HL-60/S4 treated with retinoic acid at 250 ng/mL for 4 days and 3 days (cell line): ENCODE measurements around the gene PTPRM.
"Not testable (repeated sequence)": the region's sequence is repeated elsewhere in the genome, so short reads cannot be mapped to it uniquely, and the experiment has no call there.

Experiments used
- in situ Hi-C: fragments of 300-500 bp; cut with MboI; formaldehyde crosslinking; loops from 2 replicates; pipeline ENCODE4 v1.7.0; 2022; ENCODE audit warnings: low sequenced_read_pairs

PTPRM gene

DNA sequence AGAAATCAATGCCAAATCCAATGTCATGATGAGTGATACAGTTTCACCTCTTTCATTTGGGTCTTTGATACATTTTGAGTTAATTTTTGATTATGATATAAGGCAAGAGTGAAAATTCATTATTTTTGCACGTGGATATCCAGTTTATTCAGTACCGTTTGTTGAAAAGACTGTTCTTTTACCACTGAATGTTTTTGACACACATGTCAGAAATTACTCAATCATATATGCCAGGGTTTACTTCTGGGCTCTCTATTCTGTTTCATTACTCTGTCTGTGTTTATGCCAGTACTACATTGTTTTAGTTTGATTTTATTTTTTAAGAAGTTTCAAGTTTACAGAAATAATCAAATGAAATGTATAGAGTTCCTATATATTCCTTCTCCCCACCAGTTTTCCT, 154.4 kb downstream of the PTPRM start:
- in situ Hi-C loops, result no loop called here

DNA sequence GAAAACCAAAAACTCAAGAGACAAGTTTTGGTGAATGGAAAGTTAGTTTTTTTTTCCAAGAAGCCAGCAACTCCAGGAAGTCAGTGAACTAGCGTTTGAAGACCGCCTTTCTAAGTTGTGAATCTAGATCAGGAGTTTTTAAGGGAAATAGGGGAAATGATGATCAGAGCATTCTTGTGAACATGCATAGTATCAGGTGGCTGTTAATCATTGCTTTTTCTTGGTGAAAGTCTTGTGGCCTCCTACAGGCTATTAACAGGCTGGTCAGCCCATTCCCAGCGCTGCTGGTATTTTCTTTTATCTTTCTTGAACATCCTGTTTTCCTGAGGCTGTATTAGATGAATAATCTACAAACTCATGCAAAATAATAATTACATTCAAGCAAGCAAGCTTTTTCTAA, 155.8 kb downstream of the PTPRM start:
- in situ Hi-C loops, result no loop called here

DNA sequence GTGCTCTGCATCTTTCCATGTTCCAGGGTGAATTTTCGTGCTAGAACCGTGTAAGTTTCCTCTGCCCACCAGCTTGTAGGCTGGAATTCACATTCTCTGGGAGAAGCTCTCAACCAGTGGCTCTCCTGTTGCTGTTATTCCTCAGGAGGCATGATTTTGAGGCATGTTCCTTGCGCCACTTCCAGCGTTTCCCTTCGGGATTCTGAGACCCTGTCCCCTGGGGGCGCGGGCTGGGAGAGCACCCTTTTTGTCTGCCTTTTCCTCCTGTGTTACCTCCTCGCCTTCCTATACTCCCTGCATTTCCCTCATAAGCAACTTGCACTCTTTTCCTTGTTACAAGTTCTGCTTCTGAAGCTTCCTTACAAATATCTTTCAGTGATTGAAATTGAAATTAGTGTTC, 156.4 kb downstream of the PTPRM start:
- in situ Hi-C loops, result no loop called here

DNA sequence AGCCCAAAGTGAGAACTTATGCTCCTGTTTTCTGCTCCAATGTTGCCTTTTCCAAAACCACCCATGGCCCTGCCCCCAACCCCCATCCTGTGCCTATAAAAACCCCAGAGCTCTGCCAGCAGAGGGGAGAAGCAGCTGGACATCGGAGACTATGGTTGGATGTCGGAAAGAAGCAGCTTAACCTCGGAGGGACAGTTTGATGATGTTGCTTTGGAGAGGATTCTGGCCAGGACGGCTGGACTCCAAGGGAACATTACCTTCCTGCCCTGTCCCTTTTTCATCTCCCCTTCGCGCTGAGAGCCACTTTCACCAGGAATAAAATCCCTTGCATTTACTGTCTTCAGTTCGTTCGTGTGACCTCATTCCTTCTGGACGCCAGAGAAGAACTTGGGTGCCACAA, 158.4 kb downstream of the PTPRM start:
- in situ Hi-C loops, result no loop called here

DNA sequence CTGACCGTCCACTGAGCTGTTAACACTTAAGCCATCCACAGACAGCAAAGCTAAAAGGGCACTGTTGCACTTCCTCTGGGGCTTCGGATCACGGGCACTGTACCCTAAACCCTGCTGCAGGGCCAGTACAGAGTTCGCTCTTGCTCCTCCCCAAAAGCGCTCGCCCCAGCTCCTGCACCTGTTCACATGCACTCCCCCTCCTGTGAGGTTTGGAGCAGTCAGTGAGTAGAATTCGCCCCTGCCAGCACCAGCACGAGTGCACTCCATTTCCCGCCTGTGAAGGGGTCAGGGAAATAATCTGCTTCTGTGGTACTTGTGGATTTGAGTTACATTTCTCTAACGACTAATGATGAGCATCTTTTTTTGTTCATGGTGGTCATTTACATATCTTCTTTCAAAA, 158.8 kb downstream of the PTPRM start:
- in situ Hi-C loops, result no loop called here

DNA sequence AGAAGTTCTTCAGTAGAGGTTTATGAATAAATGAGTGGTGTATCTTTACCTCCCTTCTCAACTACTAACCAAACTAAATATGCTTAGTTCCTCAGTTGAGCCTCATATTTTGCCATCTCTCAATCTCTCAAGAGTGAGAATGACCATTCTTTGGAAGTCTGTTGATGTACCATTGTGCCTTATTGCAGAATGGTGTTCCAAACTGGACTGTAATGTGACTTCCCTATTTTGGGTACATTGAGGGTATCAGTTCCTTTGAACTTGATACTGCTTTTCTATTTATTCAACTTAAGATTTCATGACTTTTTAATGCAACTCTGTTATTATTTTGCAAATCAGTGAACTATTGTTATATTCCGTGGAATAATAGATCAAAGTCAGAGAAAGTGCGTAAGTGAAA, 159.4 kb downstream of the PTPRM start:
- in situ Hi-C loops, result no loop called here

DNA sequence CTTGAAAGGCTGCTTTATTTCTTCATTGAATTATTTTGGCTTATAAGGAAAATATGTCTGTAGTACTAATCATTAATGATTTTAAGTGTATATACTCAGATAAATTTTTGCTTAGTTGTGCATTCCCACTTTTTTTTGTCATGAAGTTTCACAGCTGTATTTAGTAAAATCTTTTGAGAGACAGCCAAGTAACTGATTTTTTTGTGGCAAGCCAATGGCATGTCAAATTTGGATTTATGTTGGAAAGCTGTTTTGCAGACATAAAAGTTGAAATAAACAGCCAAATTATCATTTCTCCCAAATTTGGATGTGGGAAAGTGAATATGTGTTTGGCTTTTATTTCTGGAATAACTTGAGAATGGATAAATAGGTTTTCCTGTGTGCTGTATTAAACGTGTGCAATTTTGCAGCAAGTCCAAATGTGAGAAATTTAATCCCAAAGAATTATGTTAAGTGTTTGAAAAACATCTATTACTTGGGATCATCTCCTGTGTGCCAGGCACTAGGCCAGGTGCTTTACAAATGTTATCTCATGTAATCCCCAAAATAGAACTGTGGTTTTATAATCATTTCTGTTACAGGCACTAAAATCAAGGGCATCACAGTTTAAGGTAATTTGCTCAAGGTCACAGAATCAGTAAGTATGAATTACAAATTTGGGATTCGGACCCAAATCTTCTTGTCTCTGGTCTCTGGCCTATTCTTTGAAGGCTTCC, 160.4 kb downstream of the PTPRM start:
- in situ Hi-C loops, result no loop called here

DNA sequence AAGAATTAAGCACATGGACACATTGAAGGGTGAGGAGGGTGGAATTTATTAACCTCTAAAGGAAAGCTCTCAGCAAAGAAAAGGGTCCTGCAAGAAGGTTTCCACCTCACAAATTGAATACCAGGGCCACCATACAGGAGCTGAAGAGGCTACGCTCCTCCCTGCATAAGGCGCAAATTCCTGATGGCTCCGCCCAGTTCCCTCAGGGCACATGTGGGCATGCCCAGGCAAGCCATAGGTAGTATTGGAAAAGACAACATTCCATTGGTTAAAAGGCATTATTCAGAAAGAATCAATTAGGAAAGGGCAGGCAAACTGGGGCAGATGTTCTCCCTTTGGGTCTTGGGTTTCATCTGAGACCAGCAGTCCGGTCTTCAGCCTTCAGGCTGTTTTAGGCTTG, 161.2 kb downstream of the PTPRM start:
- in situ Hi-C loops, result no loop called here

DNA sequence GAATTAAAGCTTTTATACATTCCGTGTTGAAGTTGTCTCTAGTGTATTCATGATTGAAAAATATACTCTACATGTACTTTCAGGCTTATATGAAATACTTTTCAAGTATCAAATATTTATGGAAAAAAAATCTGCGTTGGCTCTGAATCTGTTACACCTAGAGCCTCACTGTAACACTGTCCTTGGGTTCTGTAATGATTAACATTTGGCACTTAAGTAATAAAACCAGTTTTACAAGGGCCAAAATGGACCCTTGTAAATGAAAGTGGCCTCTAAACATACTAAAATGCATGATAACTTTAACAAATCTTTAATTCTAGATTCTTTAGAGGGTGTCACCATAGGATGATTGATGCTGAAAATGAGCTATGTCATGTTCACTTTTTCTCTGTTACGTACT, 162.8 kb downstream of the PTPRM start:
- in situ Hi-C loops, result no loop called here

DNA sequence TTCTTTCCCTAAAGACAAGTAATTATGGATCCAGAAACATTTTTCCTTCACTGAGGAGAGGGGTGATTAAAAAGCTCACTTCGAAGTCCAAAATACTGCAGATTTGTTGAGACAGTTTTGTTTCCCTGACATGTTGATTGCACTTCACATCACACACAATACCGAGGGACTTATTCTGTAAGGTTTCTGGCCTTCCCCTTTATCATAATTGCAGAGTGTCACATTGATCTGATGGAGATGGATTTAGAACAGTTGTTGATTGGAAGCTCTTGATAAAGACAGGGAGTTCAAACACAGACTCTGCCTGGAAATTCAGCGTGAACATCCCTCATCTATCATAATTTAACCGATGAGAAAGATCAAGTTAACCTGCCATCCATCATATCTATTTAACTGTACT, 163.6 kb downstream of the PTPRM start:
- in situ Hi-C loops, result no loop called here

DNA sequence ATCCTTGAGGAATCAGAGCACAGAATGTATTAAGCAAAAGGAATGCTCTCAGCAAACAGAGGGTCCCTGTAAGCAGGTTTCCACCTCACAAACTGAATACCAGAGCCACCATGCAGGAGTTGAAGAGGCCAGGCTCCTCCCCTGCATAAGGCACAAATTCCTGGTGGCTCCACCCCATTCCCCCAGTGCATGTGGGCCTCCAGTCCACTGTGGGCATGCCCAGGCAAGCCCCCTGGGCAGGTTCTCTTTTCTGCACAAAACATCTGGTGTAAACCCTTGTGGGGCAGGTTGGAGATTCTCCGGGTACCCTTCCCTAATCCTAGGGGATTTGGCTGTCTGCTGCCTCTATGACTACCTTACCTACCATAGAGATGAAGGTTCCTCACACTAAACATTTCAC, 166.5 kb downstream of the PTPRM start:
- in situ Hi-C loops, result no loop called here

DNA sequence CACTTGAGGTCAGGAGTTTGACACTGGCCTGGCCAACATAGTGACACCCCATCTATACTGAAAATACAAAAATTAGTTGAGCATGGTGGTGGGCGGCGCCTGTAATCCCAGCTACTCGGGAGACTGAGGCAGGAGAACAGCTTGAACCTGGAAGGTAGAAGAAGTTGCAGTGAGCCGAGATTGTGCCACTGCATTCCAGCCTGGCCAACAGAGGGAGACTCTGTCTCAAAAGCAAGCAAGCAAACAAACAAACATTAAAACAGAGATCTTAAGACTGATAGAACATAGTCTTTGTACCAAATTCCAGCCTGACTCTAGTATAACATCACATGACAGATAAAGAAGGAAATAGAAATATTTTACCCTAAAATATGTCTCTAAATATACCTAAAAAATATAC, 168.1 kb downstream of the PTPRM start:
- in situ Hi-C loops, result no loop called here

DNA sequence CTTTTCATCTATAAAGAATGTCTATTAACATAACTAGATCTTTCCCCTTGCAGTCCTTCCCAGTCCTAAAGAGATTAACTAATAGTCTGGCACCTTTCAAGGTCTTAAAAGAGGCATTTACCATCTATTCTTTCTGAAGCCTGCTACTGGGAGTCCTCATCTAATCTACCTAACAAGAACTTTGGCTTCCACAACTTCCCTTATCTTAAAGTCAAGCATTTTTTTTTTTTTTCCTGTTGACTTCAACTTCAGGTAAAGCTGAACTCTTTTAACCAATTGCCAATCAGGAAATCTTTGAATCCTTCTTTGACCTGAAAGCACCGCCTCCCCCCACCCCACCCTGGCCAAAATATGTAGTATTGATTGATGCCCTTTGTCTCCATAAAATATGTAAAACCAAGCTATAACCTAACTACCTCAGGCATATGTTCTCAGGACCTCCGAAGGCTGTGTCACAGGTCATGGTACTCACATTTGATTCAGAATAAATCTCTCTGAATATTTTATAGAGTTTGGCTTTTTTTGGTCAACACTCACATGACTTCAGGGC, 168.6 kb downstream of the PTPRM start:
- in situ Hi-C loops, result no loop called here

DNA sequence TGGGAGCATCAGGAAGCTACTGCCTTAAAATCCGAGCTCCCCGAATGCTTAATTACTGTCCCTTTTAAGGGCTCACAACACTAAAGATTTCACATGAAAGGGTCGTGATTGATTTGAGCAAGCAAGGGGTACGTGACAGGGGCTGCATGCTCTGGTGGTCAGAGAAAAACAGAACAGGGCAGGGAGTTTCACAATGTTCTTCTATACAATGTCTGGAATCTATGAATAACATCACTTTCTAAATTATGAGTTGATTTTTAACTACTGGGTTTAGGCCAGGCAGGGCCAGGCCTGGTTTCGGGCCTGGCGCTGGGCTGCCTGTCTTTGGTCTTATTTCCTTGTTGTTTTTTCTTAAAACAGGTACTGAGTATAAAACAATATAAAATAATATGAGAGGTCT, 169.4 kb downstream of the PTPRM start:
- in situ Hi-C loops, result not testable (repeated sequence)

DNA sequence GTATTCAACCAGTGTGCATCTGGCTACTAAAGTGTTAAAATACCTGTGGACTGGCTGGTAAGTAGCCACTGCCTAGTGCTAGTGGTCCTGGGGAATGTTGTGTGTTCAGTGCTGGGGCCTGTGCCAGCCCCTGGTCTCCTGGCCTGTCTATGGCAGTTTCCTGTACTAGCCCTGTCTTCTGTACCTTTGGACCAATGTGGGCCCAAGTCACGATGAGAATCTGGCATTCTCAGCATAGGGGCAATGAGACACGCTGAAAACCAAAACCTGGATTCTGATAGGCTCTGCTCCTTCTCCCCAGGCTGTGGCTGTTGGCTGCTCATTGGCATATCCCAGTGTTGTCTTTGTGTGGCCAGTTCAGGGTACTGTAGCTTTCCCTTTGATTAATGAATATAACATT, 170.4 kb downstream of the PTPRM start:
- in situ Hi-C loops, result no loop called here

DNA sequence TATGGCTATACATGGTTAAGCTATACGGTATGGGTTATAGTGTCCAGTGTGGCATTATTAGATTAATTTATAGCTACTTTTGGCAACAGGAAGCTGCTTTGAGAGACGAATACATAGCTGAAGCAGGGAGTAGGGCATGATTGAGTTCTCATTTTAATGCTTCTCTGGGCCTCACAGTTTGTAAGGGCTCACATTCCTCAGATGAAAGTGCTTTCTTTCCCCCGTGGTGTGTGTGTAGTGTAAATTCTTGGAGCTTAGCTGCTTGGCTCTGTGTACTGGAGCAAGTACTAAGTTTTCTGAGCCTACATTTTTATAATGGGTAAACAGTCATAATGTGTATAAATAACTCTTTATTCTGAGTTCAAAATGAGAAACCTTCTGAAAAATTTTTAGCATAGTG, 173.7 kb downstream of the PTPRM start:
- in situ Hi-C loops, result no loop called here

DNA sequence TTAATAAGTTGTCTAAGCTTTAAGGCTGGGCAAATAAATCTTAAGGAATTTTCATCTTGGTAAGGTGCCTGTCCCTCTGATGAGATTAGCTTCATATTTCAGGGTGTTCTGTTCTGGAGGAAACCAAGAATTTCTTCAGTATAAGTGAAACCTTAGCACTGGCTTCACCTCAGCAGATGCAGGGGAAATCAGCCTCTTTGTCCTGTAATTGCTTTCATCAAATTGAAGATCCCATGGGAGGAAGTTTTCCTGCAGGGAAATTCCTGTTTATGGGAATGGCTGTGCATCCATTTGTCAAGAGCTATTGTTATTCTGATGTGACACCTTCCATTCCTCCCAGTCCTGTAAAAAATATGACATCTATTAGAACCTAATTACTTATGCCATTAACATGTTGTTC, 174.5 kb downstream of the PTPRM start:
- in situ Hi-C loops, result no loop called here

DNA sequence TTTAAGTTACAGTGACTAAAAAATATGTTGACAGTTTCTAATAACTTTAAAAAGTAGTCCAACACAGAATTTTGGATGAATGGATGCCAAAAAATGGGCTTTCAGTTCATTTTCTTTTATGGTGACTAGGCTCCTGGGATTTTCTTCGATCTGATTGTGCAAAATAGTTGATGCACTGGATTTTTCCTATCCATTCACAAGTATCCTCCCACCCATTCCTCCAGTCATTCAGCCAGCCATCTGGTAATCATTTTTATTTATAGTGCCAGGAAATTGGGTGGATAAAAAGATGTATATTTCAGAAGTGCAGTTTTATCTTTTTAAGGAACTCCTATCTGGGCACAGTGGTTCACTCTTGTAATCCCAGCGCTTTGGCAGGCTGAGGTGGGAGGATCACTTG, 175.1 kb downstream of the PTPRM start:
- in situ Hi-C loops, result no loop called here

DNA sequence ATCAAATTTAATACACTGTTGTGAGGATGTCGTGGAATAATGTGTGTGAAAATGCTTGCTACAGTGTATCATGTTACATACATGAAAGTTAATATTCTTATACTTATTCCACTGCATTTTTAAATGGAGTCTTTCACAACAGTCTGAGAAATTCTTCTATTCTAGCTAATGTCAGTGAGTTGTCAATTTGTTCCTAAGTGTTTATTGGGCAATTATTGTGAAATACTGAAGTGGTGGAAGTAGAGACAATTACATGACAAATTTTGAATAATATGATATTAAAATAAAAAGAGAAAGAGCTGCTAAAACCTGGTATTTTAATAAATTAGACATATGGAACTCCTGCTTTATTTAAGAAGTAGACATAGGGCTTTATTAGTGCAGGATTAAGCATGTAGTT, 176.1 kb downstream of the PTPRM start:
- in situ Hi-C loops, result no loop called here

DNA sequence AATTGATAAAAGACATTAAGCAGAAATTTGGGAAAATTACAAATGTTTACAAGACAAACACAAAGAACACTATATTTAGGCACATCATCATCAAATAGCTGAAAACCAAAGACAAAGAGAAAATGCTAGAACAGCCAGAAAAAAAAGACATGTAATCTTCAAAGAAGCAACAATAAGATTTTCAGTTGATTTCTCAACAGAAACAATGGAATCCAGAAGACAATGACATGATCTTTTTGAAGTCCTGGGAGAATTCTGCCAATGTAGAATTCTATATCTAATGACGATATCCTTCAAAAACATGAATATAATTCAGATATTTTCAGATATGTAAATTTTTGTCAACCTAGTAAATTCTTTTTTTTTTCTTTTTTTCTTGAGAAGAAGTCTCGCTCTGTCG, 179.0 kb downstream of the PTPRM start:
- in situ Hi-C loops, result no loop called here

DNA sequence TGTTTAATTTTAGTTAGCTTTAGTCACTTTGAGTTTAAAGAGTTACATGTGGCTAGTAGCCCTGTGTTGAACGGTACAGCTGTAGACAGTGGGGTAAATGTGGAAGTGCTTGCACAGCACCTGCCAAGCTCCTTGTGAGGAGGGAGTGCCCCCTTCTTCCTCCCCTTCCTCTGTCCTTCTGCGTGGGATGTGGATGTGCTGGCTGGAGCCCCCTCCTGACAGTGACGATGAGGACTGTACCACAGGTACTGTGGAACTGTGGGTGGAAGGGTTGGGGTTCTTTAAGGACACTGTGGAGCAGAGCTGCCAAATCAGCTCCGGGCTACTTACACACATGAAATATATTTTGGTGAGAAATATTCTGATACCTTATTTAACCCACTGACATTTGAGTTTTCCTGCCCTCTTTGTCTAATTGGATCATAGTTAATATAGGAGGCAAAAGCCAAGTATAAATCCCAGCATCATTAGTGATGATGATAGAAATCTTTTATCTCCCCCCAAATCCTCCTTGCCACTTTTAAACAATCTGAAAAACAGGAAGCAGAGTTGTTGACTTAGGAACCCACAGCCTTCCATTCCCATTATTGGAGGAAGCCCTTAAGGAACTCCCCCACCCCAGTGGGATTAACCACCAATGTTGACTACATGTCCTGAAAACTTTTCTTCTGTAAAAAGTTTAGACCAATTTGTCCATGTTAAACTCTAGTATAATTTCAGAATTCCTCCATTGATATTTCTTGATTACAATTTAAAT, 181.3 kb downstream of the PTPRM start:
- in situ Hi-C loops, result no loop called here

DNA sequence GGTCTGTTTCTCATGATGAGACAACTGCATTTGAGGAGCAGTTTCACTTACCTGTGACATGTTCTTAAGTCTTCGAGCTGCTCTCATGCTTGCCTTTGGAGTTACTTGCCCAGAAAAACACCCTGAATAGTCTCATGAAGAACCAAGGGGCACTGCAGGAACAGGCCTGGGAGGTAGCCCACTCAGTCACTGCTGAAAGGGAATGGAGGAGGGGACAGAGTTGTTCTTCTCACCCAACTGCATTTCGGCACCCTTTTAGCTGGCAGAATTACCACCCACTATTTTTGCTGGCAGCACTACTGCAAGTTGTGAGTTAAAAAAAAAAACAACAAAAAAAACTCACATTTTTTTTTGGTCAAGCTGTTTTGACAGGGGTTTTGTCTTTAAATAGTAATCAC, 181.9 kb downstream of the PTPRM start:
- in situ Hi-C loops, result no loop called here
